Astrocyte (in vitro differentiated cells and primary cell): ENCODE data around the gene SEPSECS. TPM values are rescaled to one million over a fixed set of nuclear protein-coding genes. Genes with fewer than 3 reads are reported as not detected.

Experiments
- DNase-seq: peaks from one replicate; pipeline ENCODE4 v3.0.0-alpha.2; 2010; ENCODE audit warnings: low read depth
- FAIRE-seq: peaks from 2 replicates; lab custom pipeline; 2011; peaks lifted over from hg19 to GRCh38; lab: Jason Lieb, UNC
- H2AFZ ChIP-seq: 2 replicates; pipeline ENCODE4 v1.6.0; 2012; ENCODE audit warnings: low read depth, low read length, inconsistent platforms
- H3K27ac ChIP-seq: 2 replicates; pipeline ENCODE4 v1.5.1; 2011; ENCODE audit warnings: low read depth, low read length, inconsistent platforms
- H3K27me3 ChIP-seq: 2 replicates; pipeline ENCODE4 v1.6.0; 2011; ENCODE audit warnings: low read length, inconsistent platforms; ENCODE audit not compliant: insufficient read depth
- H3K36me3 ChIP-seq: 2 replicates; pipeline ENCODE4 v1.5.1; 2011; ENCODE audit warnings: low read length, inconsistent platforms; ENCODE audit not compliant: insufficient read depth
- H3K4me1 ChIP-seq: 2 replicates; pipeline ENCODE4 v1.5.1; 2011; ENCODE audit warnings: low read length, inconsistent platforms; ENCODE audit not compliant: insufficient read depth
- H3K4me2 ChIP-seq: 2 replicates; pipeline ENCODE4 v1.6.0; 2012; ENCODE audit warnings: low read length, inconsistent platforms
- H3K4me3 ChIP-seq: 2 replicates; pipeline ENCODE4 v1.5.1; 2011; ENCODE audit warnings: low read depth, mild to moderate bottlenecking, low read length, inconsistent platforms; ENCODE audit not compliant: insufficient read depth
- H3K79me2 ChIP-seq: 2 replicates; pipeline ENCODE4 v1.6.0; 2012; ENCODE audit warnings: mild to moderate bottlenecking, low read length, inconsistent platforms; ENCODE audit not compliant: insufficient read depth
- H3K9ac ChIP-seq: 2 replicates; pipeline ENCODE4 v1.6.0; 2012; ENCODE audit warnings: mild to moderate bottlenecking, low read length, inconsistent platforms
- H3K9me3 ChIP-seq: 2 replicates; pipeline ENCODE4 v1.5.1; 2012; ENCODE audit warnings: low read depth, mild to moderate bottlenecking, low read length, inconsistent platforms; ENCODE audit not compliant: insufficient read depth
- H4K20me1 ChIP-seq: 2 replicates; pipeline ENCODE4 v1.6.0; 2012; ENCODE audit warnings: low read length, inconsistent platforms; ENCODE audit not compliant: insufficient read depth
- H3K27ac Mint-ChIP-seq: one replicate; pipeline ENCODE4 v1.8.0; 2021; ENCODE audit warnings: mild to moderate bottlenecking, mixed read lengths; ENCODE audit not compliant: unreplicated experiment
- H3K27me3 Mint-ChIP-seq: one replicate; pipeline ENCODE4 v1.8.0; 2021; ENCODE audit warnings: low read depth, mixed read lengths; ENCODE audit not compliant: unreplicated experiment
- H3K36me3 Mint-ChIP-seq: one replicate; pipeline ENCODE4 v1.8.0; 2021; ENCODE audit warnings: low read depth, mixed read lengths; ENCODE audit not compliant: unreplicated experiment
- H3K4me1 Mint-ChIP-seq: one replicate; pipeline ENCODE4 v1.8.0; 2021; ENCODE audit warnings: low read depth, mixed read lengths; ENCODE audit not compliant: unreplicated experiment
- H3K4me3 Mint-ChIP-seq: one replicate; pipeline ENCODE4 v1.8.0; 2021; ENCODE audit warnings: mild to moderate bottlenecking, moderate library complexity, mixed read lengths; ENCODE audit not compliant: unreplicated experiment
- H3K9me3 Mint-ChIP-seq: one replicate; pipeline ENCODE4 v1.8.0; 2021; ENCODE audit warnings: mild to moderate bottlenecking, mixed read lengths; ENCODE audit not compliant: unreplicated experiment
- EZH2 ChIP-seq: IDR thresholded peaks from 2 replicates; pipeline ENCODE4 v1.6.1; 2012; ENCODE audit warnings: mild to moderate bottlenecking, low read length, inconsistent platforms; ENCODE audit not compliant: insufficient read depth
- total RNA-seq: library from RNA; stranded (reverse); gene quantifications from 2 replicates; pipeline ENCODE4 v1.2.1, GENCODE V29; 2021
- TF ChIP-seq, protein P1 (sequence below): IDR thresholded peaks from 2 replicates; pipeline ENCODE4 v1.5.1; 2011; ENCODE audit warnings: low read depth, mild to moderate bottlenecking, inconsistent platforms, low read length, moderate library complexity; ENCODE audit not compliant: insufficient read depth

Gene SEPSECS
- total RNA-seq, 1 donor from 2014 or later: 4.2 TPM

DNA sequence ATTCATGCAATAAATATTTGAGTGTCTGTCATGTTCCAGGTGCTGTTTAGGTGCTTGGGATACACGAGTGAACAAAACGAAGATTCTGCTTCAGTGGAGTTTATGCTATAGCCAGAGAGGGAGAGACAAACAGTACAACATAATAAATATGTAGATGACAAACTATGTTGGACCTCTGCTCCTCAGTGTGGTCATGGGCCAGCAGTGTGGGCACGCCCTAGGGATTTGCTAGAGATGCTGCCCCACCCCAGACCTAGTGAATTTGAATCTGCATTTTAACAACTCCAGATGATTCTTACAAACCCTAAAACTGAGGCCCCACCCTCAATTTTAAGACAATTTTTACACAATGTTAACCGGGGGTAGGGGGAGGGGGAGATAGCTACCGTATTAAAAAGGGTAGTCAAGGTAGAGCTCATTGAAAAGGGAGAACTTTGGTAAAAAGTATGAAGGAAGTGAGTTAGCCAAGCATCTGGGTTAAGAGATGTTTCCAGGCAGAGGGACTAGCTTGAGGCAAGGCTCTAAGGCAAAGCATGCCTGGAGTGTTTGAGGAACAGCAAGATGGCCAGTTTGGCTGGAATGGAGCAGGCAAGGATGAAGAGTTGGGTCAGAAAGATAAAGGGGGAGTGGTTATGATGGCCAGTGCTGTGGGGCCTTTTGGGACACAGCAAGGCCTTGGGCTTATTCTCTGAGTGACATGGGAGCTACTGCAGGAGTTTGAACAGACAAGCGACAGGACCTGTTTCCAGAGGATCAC lies 42.4 kb downstream of the SEPSECS start:
- Histone ChIP-seq H2AFZ (no peak overlapping the region), H3K27ac (no peak overlapping the region), H3K27me3 (no peaks in the 10 kb centered on the region), H3K4me3 (no peak overlapping the region), H4K20me1 (no peaks in the 10 kb centered on the region), H3K36me3 (no peaks in the 10 kb centered on the region), H3K4me1 (no peaks in the 10 kb centered on the region), H3K4me2 (no peak overlapping the region), H3K9ac (no peak overlapping the region), H3K79me2 (no peaks in the 10 kb centered on the region), H3K9me3 (no peaks in the 10 kb centered on the region)
- DNase-seq: no peak
- H3K4me1 Mint-ChIP-seq: peaks cover 11% of the 10 kb centered on the region
- H3K36me3 Mint-ChIP-seq: no peaks in the 10 kb centered on the region
- FAIRE-seq: no peak
- H3K9me3 Mint-ChIP-seq: no peaks in the 10 kb centered on the region
- H3K27me3 Mint-ChIP-seq: no peaks in the 10 kb centered on the region
- TF ChIP-seq EZH2: no peak
- TF ChIP-seq, protein P1, sequence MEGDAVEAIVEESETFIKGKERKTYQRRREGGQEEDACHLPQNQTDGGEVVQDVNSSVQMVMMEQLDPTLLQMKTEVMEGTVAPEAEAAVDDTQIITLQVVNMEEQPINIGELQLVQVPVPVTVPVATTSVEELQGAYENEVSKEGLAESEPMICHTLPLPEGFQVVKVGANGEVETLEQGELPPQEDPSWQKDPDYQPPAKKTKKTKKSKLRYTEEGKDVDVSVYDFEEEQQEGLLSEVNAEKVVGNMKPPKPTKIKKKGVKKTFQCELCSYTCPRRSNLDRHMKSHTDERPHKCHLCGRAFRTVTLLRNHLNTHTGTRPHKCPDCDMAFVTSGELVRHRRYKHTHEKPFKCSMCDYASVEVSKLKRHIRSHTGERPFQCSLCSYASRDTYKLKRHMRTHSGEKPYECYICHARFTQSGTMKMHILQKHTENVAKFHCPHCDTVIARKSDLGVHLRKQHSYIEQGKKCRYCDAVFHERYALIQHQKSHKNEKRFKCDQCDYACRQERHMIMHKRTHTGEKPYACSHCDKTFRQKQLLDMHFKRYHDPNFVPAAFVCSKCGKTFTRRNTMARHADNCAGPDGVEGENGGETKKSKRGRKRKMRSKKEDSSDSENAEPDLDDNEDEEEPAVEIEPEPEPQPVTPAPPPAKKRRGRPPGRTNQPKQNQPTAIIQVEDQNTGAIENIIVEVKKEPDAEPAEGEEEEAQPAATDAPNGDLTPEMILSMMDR: no peak
- H3K4me3 Mint-ChIP-seq: no peak overlapping the region
- no peak overlapping the region for H3K27ac Mint-ChIP-seq

DNA sequence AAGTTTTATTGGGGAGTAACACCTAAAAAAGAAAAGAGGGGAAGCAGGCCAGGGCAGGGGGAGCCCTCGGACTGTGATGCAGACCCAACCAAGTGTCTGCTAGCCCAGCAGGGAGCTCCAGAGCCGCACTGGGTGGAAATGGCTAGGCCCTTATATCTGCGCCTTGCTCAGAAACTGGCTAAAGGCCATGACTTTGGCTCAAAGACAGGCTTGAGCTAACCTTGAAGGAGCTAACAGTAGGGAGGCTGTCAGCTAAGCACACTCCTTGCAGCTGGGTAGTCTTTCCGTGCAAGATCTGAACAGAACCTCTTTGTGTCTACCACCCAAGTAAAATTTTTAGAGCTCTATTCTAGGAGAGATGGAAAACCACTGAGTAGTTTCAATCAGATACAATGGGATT lies 43.0 kb downstream of the SEPSECS start:
- Mint-ChIP-seq H3K4me3 (no peak overlapping the region), H3K36me3 (no peaks in the 10 kb centered on the region), H3K27me3 (peaks cover 2% of the 10 kb centered on the region), H3K4me1 (peaks cover 11% of the 10 kb centered on the region), H3K9me3 (no peaks in the 10 kb centered on the region), H3K27ac (no peak overlapping the region)
- Histone ChIP-seq H2AFZ (no peak overlapping the region), H3K4me1 (no peaks in the 10 kb centered on the region), H3K27me3 (no peaks in the 10 kb centered on the region), H3K9me3 (no peaks in the 10 kb centered on the region), H3K79me2 (no peaks in the 10 kb centered on the region), H3K9ac (no peak overlapping the region), H3K4me2 (no peak overlapping the region), H4K20me1 (no peaks in the 10 kb centered on the region), H3K4me3 (no peak overlapping the region), H3K36me3 (no peaks in the 10 kb centered on the region), H3K27ac (no peak overlapping the region)
- DNase-seq: no peak
- TF ChIP-seq, protein P1: no peak
- TF ChIP-seq EZH2: no peak
- no peak for FAIRE-seq
